G401.6 (cell line): ENCODE measurements around the gene MYD88.

Experiments
- FAIRE-seq: peaks from 2 replicates; lab custom pipeline; 2012; peaks lifted over from hg19 to GRCh38; lab: Jason Lieb, UNC

MYD88 gene

DNA sequence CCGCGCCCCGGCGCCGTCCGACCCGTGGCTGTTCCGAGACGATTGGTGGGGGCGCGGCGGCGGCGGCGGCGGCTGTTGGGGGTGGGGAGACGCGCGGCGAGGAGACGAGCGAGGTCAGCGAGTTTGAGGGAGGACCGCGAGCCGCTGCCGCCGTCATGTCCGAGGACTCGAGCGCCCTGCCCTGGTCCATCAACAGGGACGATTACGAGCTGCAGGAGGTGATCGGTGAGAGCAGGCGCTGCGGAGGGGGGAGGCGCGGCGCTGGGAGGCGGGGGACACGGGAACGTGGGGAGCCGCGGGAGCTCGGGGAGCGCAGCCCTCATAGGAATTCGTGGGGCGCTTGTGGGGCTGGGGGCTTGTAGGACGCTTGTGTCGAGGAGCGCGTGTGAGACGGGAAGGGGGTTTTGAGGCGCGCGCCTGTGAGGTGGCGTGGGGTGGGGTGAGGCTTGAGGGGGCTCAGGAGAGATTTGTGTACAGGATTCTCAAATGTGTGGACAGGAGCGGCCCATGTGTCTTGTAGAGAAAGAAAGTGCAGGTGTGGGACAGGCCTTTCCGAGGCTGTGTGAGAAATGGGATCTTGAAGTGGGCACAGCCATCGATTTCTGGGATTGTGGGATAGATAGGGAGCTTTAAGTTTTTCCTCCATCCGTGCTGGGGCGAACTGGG, 27.4 kb downstream of the MYD88 start:
- no peak for FAIRE-seq

DNA sequence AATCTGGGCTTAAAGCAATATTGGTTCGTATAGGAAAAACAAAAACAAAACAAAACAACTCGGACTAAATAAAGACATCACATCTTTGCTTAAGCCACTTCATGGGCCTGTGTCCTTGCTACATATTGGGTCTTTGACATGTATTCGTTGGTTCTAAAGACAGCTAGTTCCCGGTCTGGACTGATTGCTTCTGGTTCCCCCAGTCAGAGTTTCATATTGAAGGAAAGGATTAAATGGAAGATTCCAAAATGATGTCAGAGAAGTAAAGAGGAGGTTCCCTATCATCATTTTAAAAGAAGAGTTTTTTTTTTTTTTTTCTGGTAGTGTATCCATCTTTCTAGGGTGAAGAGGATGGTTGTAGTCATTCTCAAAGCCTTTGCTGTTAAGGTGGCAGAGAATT, 29.1 kb downstream of the MYD88 start:
- no peak for FAIRE-seq

DNA sequence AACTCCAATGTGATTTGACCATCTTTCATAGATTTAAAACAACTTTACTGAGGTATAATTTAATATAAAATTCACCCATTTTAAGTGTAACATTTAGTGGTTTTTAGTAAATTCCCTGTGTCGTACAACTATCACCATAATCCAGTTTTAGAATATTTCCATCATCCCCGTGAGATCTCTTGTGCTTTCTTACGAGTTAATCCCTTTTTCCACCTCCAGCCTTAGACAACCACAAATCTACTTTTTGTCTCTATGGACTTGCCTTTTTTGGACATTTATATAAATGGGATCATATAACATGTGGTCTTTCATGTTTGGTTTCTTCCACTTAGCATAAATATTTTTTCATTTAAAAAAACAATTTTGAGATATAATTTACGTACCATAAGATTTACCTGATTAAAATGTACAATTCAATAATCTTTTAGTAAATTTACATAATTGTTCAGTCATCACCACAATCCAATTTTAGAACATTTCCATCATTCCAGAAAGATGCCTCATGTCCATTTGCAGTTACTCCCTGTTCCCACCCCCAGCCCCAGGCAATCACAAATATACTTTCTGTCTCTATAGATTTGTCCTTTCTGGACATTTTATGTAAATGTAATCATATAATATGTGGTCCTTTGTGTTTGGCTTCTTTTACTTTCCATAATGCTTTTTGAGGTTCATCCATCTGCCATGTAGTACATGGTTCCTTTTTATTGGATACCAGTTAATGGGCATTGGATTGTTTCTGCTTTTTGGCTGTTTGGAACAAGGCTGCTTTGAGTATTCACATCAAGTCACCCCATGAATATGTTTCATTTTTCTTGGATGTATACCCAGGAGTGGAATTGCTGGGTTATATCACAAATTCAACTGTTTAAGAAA, 29.9 kb downstream of the MYD88 start:
- FAIRE-seq, result no peak

DNA sequence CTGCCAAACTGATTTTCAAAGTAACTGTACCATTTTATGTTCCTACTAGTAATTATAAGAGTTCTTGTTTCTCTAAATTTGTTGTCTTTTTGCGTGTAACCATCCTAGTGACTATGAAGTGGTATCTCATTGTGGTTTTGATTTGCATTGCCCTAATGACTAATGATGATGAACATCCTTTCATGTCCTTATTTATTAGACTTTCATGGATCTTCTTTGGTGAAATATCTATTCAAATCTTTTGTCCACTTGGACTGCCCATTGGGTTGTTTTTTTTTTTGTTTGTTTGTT, 30.5 kb downstream of the MYD88 start:
- no peak for FAIRE-seq

DNA sequence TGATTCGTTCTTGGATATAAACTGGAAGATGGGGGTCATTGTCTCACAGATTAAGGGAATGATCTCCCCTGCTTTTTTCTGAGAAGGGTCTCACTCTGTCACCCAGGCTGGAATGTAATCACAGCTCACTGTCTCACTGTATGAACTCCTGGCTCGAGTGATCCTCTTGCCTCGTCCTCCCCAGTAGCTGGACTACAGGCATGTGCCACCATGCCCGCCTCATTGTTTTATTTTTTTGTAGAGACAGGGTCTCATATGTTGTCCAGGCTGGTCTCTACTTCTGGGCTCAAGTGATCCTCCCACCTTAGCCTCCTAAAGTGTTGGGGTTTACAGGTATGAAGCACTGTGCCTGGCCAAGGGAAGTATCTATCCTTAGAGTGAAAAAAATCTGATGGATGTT, 32.3 kb downstream of the MYD88 start:
- no peak for FAIRE-seq

DNA sequence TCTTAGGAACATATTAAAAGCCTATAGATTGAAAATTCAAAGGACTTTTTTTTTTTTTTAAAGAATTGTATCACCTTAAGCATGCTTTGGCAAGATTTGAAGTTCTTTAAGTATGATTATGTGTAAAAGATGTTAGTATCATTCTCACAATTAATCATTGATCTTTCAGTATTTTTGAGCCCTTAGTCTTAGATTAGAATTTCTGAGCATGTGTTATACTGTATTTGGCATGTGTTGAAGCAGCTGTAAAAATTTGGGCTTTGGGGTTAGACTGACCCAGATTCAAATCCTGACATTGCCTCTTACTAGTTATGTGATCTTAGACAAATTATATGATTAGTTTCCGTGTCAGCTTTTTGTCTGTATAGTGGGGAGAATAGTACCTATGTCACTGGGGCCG, 33.2 kb downstream of the MYD88 start:
- FAIRE-seq, result no peak

DNA sequence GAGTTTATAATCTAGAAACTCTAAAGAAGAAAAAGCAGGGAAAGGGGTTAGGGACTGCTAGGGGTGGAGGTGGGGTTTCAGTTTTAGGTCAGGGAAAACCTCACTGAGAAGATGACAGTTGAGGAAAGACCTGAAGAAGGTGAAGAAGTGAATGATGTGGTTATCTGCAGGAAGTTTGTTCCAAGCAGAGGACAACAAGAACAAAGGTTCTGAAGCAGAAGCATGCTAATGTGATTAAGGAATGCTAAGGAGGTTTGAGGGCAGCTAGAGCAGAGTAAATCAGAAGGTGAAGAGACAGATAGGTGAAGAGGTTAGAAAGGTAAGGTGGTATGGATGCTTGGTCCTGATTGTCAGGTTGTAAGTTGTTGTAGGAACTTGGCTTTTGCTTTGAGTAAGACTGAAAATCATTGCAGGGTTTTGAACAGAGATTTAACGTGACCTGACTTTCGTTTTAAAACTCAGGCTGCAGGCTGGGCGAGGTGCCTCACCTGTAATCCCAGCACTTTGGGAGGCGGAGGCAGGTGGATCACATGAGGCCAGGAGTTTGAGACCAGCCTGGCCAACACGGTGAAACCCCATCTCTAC, 35.5 kb downstream of the MYD88 start:
- no peak for FAIRE-seq

DNA sequence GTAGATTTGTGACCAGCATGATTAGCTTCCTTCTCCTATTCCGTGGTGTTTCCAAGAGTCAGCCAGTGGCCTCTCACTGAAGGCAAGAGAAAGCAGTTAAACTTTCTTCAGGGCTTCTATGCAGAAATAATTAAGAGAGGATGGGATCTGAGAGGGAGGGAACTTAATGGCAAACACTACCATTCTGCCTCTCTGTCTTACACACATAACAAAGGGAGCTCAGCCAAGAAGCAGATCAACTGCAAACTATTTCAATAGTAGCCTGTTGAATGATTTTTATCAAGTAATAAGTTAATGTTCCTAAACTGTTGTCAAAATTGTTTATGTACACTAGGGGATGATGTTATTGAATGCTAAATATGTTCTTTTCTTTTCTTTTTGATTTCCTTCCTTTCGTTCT, 38.7 kb downstream of the MYD88 start:
- no peak for FAIRE-seq

DNA sequence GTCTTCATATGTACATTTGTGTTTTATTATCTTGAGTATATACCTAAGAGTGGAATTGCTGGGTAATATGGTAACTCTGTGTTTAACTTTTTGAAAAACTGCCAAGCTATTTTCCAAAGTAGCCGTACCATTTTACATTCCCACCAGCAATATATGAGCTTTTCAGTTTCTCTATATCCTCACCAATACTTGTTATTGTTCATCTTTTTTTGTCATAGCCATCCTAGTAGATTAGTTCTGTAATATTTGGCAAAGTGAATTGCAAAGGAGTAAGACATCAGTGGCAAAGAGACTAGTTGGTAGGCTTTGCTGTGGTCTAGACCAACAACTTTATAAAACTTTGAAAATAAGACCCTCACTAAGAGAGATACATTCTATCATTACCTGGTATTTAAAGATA, 48.3 kb downstream of the MYD88 start:
- FAIRE-seq, result no peak

DNA sequence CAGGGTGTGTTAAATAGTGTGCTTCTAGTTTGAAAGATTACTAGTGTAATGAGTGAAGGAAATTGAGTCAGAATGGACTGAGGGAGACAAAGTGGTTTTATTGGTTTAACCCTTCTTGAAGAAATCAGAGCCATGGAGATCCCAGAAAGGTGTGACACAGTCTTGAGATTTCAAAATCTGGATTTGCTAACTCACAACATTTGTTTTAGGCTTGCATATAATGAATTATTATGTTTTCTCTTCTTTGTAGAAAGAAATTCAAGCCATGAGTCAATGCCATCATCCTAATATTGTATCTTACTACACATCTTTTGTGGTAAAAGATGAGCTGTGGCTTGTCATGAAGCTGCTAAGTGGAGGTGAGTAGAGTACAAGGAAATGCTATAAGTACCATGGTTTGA, 52.0 kb downstream of the MYD88 start:
- no peak for FAIRE-seq
